ENCODE results near the gene CLDN10. TPM values are rescaled to one million over a fixed set of nuclear protein-coding genes. Genes with fewer than 3 reads are reported as not detected.

CLDN10 gene
- total and polyA plus RNA-seq, 2 donors (not counting 3 experiments of a cell fraction or from before 2014, with no cell fraction given) = 0.49 to 0.69 TPM

- POLR2A ChIA-PET = no interaction called here
- Histone ChIP-seq H2AFZ (ENCODE audit: low read depth, low read length) (peak overlapping the region; percentile 2), H3K27ac (ENCODE audit: insufficient read depth, low read depth, low read length) (peak overlapping the region; percentile 64), H3K9me3 (replicated peaks; ENCODE audit: control insufficient read depth, insufficient read depth, low read length) (no peaks in the 10 kb centered on the region), H3K4me2 (ENCODE audit: insufficient read depth, low read length) (no peak overlapping the region), H3K9me1 (replicated peaks; ENCODE audit: control insufficient read depth, extremely low read depth, insufficient read depth, low read length) (no peaks in the 10 kb centered on the region), H4K20me1 (replicated peaks; ENCODE audit: control insufficient read depth, extremely low read depth, insufficient read depth, low read length) (no peaks in the 10 kb centered on the region), H3K9ac (replicated peaks; ENCODE audit: extremely low read depth, insufficient read depth, low read length) (peak overlapping the region; percentile 17), H3K4me1 (ENCODE audit: control insufficient read depth, extremely low read depth, insufficient read depth, low read length) (peaks cover 26% of the 10 kb centered on the region), H3K79me2 (ENCODE audit: control insufficient read depth, insufficient read depth, low read length) (no peaks in the 10 kb centered on the region), H3K4me3 (replicated peaks in 1 of 3; ENCODE audit: insufficient read depth in 1 of 3, low read depth in 1 of 3, low read length in 3 of 3) (no peak overlapping the region), H3K27me3 (ENCODE audit: control insufficient read depth in 2 of 2, insufficient read depth in 2 of 2, low read length in 2 of 2) (no peaks in the 10 kb centered on the region), H3K36me3 (ENCODE audit: control insufficient read depth in 2 of 2, extremely low read depth in 1 of 2, insufficient read depth in 2 of 2, low read length in 2 of 2) (peaks cover 8 to 9% of the 10 kb centered on the region in 2 experiments)
- TSS peak; percentile 21 for BruUV-seq (replicated peaks)
- intact Hi-C loops (cut with micrococcal nuclease) = loop anchor here (5.0 kb wide), 1 partner anchor 67 kb away; no protein-coding TSS in a partner anchor
- CTCF ChIA-PET = interaction anchor here (0.8 to 2.0 kb wide), 4 partner anchors 20 to 230 kb away, joined by 3 to 13 read pairs (median 9); no protein-coding TSS in a partner anchor
- FAIRE-seq (no peak), DNase-seq (ENCODE audit: low read depth, low spot score) (peak; percentile 66)
- TF ChIP-seq POLR2AphosphoS5 (IDR thresholded peaks at IDR 0.05; ENCODE audit: insufficient read depth, low read depth, low read length) (no peak), JUN (IDR thresholded peaks at IDR 0.05; ENCODE audit: borderline replicate concordance, insufficient read depth, insufficient read length, low read depth) (no peak), FOS (IDR thresholded peaks at IDR 0.05; ENCODE audit: borderline replicate concordance, insufficient read depth, low read length) (no peak), MYC (IDR thresholded peaks at IDR 0.05; ENCODE audit: low read depth, low read length) (no peak), POLR2A (IDR thresholded peaks at IDR 0.05; ENCODE audit: low read depth, low read length) (no peak), GATA2 (IDR thresholded peaks at IDR 0.05; ENCODE audit: insufficient read depth, insufficient read length, low read depth, low read length) (no peak), CTCF (IDR thresholded peaks at IDR 0.05; ENCODE audit: extremely low read depth in 1 of 2, insufficient read depth in 1 of 2, low read depth in 1 of 2, low read length in 2 of 2) (no peak), EZH2 (IDR thresholded peaks at IDR 0.05; ENCODE audit: borderline replicate concordance, low read depth, low read length, severe bottlenecking) (no peak), MAX (IDR thresholded peaks at IDR 0.05; ENCODE audit: insufficient read depth, insufficient read length) (no peak)
- dilution Hi-C loops (cut with MboI; ENCODE audit: extremely low pct_ligation_motif_present, low sequenced_read_pairs) = no loop called here
These were observed 51.5 kb downstream of the CLDN10 start for GRCh38 chr13:95603887-95604555.

Measured in endothelial cell of umbilical vein (primary cell).